ENCODE results near the gene RIOK2. TPM values are rescaled to one million over a fixed set of nuclear protein-coding genes. Genes with fewer than 3 reads are reported as not detected.
A peak's percentile ranks its signal among the peaks of the same experiment; 100 is the strongest.

RIOK2 gene
- total and polyA plus RNA-seq, 8 donors = 19.2 to 54.1 (median 42.9) TPM

GRCh38 chr5:97150401-97150800, 32.6 kb downstream of the RIOK2 start:
- H3K36me3 ChIP-seq = no peaks in the 10 kb centered on the region
- no peak for ATAC-seq
- no peak overlapping the region for H3K4me3 ChIP-seq
- intact Hi-C loops (cut with DNase I) = no loop called here
- no peaks in the 10 kb centered on the region for H3K4me1 ChIP-seq
- DNase-seq = no peak
- TF ChIP-seq CTCF (IDR thresholded peaks at IDR 0.05) = no peak
- H3K27me3 ChIP-seq = no peaks in the 10 kb centered on the region
- H3K27ac ChIP-seq = no peak overlapping the region
- H3K9me3 ChIP-seq = no peaks in the 10 kb centered on the region

- DNase-seq (no peak), ATAC-seq (no peak)
- H3K4me1 ChIP-seq = no peaks in the 10 kb centered on the region
- H3K27ac ChIP-seq = no peak overlapping the region
- intact Hi-C loops (cut with DNase I) = no loop called here
- H3K4me3 ChIP-seq = no peak overlapping the region
- H3K9me3 ChIP-seq = no peaks in the 10 kb centered on the region
- TF ChIP-seq CTCF (IDR thresholded peaks at IDR 0.05) = no peak
- H3K36me3 ChIP-seq = no peaks in the 10 kb centered on the region
- no peaks in the 10 kb centered on the region for H3K27me3 ChIP-seq
These were observed 33.3 kb downstream of the RIOK2 start for GRCh38 chr5:97149709-97150108.

- DNase-seq = no peak
- Histone ChIP-seq H3K36me3 (no peaks in the 10 kb centered on the region), H3K9me3 (no peaks in the 10 kb centered on the region), H3K4me3 (no peak overlapping the region), H3K27me3 (no peaks in the 10 kb centered on the region), H3K4me1 (no peaks in the 10 kb centered on the region), H3K27ac (no peak overlapping the region)
- intact Hi-C loops (cut with DNase I) = no loop called here
- no peak for ATAC-seq
- no peak for TF ChIP-seq CTCF (IDR thresholded peaks at IDR 0.05)
These were observed 34.8 kb downstream of the RIOK2 start for GRCh38 chr5:97148288-97148687.

GRCh38 chr5:97143704-97144103, 39.3 kb downstream of the RIOK2 start:
- no peaks in the 10 kb centered on the region for H3K9me3 ChIP-seq
- H3K4me3 ChIP-seq = no peak overlapping the region
- no peak overlapping the region for H3K27ac ChIP-seq
- H3K36me3 ChIP-seq = no peaks in the 10 kb centered on the region
- intact Hi-C loops (cut with DNase I) = no loop called here
- no peaks in the 10 kb centered on the region for H3K27me3 ChIP-seq
- DNase-seq (no peak), ATAC-seq (no peak)
- no peak for TF ChIP-seq CTCF (IDR thresholded peaks at IDR 0.05)
- no peaks in the 10 kb centered on the region for H3K4me1 ChIP-seq

- Histone ChIP-seq H3K4me3 (no peak within 1 kb of the TSS), H3K4me1 (no peaks in the 10 kb centered on the region), H3K27ac (no peak within 1 kb of the TSS), H3K9me3 (no peaks in the 10 kb centered on the region), H3K36me3 (no peaks in the 10 kb centered on the region), H3K27me3 (no peaks in the 10 kb centered on the region)
- peak in 1 of 2 donors; percentile 30 for TF ChIP-seq CTCF (IDR thresholded peaks at IDR 0.05)
- DNase-seq (peak in 2 of 4 donors; percentile 45 to 59), ATAC-seq (peak; percentile 76)
- intact Hi-C loops (cut with DNase I) = no loop called here
These were observed 40.4 kb downstream of the RIOK2 start, which contains the start of gene LIX1 for GRCh38 chr5:97142521-97143254. TSS of gene LIX1 (minus strand) at chr5:97142611. CDS start at chr5:97142576, 35 bp downstream.

All from left lung (tissue), 10 donors.